Stimulated activated CD4-positive, alpha-beta T cell treated with anti-CD3 and anti-CD28 coated beads, Interleukin-2, amount 100 ng/mL, for 24 hours (primary cell): ENCODE measurements around the gene ASRGL1.

Experiments used
- DNase-seq, 2 donors: peaks; one replicate each; pipeline ENCODE4 v3.0.0-alpha.2; 2020

The ASRGL1 gene

DNA sequence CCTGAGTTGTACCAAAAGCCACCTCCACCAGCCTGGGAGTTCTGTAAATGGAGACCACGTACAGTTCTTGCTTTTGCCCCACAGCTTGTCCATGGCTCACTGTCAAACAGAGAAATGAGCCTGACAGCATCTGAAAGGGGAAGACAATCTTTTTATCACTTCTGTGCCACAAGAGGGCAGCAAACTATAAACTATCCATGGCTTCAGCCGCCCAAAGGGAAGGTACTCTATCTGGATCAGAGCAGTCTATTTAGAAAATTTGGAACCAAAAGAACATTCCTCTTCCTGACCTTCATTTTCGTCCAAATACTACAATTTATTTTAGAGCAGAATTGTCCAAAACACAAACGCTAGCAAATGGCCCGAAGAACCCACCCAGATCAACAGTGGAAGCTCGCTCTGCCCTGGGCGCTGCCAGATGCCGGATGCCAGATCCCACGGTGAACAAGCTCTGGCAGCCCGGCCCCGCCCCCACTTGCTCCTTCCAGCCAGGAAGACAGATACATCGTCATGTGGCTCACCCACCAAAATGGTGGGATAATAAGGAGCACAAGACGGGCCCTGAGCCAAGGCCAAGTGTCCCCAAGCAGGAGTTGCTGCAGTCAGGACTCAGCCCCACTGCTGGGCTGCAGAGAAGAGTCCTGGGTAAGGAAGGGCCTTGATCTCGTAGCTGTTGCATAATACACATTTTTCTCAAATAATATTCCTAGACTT lies 57.7 kb downstream of the ASRGL1 start:
- DNase-seq: peak; percentile 23 to 52

DNA sequence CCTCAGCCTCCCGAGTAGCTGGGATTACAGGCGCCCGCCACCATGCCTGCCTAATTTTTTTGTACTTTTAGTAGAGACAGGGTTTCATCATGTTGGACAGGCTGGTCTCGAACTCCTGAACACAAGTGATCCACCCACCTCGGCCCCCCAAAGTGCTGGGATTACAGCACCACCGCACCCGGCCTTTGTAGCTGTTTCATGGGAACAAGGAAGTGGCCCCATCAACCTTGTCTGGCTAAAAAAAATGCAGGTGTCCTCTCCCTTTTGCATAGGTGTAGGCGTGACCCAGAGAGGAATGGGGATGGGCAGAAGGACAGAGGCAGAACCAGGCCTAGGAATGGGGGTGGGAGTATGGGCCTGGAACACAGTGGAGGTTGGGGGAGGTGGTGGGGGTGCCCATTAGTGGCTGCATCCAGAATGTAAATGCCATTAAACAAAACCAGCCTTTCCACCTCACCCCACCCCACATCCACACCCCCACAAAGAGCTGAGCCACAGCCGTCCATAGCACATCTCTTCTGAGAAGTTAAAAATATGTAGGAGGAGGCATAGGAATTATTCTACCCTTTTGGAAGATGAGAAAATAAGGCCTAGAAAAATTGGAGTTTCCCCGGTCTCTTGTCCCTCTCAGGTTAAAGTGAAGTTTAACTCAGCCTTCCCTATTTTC lies 58.8 kb downstream of the ASRGL1 start:
- DNase-seq: no peak

DNA sequence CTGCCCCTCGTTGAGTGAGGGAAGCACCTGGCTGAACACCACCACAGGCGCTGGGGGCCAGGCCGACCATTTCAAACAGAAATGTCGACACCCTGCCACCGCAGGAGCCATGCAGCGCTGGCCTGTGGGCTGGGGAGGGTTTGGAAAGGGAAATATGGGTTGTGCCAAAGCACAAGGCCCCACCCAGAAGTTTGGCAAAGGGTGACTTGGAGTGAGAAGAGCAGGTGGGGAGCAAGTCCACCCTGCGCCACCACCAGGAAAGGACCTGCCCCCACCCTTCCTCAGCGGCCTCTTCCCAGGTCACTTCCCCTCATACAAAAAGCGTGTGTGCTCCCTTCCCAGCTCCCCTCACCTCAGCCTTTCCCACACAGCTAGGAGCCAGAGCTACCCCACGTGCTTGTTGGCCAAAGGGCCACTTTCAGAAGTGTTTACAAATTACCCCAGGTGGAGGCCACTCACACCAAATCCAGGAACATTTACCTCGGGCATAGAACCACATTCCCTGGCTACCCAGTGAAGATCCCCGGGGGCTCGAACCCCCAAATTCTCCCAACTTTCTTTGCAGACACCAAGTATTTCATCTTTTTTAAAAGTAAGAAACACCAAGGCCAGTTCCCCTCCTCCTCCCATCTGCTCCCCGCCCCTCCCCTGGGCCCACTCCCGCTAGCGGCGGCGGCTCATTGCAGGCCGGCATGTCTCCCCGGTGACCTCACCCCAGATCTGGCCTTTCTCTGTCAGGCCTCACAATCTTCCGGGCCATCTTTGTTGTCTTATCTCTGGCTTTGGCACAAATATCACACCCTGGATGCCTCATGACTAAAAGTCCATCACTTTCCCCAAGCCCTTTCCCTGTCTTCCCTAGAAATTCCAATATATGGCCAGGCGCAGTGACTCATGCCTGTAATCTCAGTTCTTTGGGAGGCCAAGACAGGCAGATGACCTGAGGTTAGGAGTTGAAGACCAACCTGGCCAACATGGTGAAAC lies 61.1 kb downstream of the ASRGL1 start:
- DNase-seq: no peak

- no peak for DNase-seq
Observed at GRCh38 chr11:62399172-62399877, 62.1 kb downstream of the ASRGL1 start.

GRCh38 chr11:62399878-62400266 lies 62.6 kb downstream of the ASRGL1 start:
- DNase-seq: no peak

- DNase-seq: no peak
Observed at GRCh38 chr11:62400281-62400680, 63.0 kb downstream of the ASRGL1 start.

- no peak for DNase-seq
Observed at GRCh38 chr11:62400760-62401159, 63.5 kb downstream of the ASRGL1 start.

GRCh38 chr11:62401356-62401755 lies 64.1 kb downstream of the ASRGL1 start:
- DNase-seq: no peak

- no peak for DNase-seq
Observed at GRCh38 chr11:62401811-62402210, 64.6 kb downstream of the ASRGL1 start.

GRCh38 chr11:62402226-62402959 lies 65.1 kb downstream of the ASRGL1 start:
- peak; percentile 64 to 66 for DNase-seq

- no peak for DNase-seq
Observed at GRCh38 chr11:62402960-62403730, 65.9 kb downstream of the ASRGL1 start.

GRCh38 chr11:62404435-62404834 lies 67.2 kb downstream of the ASRGL1 start:
- DNase-seq: no peak

DNA sequence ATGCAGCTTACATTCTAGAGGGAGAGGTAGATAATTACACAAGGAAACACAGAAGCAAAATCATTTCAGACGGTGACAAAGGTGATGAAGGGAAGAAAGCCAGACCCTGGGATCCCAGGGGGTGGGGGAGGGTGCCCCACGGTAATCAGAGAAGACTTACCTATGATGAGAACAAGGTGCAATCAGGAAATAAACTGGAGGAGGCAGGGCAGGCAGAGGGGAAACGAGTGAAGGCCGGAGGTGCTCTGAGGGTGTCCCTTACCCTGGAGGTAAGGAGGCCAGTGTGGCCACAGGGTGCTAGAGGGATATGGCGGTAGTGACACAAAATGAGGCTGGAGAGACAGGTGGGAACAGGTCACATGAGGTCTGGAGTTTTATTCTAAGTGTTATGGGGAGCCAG lies 67.7 kb downstream of the ASRGL1 start:
- no peak for DNase-seq

GRCh38 chr11:62406034-62406433 lies 68.8 kb downstream of the ASRGL1 start:
- DNase-seq: no peak

GRCh38 chr11:62409831-62410230 lies 72.6 kb downstream of the ASRGL1 start:
- no peak for DNase-seq

DNA sequence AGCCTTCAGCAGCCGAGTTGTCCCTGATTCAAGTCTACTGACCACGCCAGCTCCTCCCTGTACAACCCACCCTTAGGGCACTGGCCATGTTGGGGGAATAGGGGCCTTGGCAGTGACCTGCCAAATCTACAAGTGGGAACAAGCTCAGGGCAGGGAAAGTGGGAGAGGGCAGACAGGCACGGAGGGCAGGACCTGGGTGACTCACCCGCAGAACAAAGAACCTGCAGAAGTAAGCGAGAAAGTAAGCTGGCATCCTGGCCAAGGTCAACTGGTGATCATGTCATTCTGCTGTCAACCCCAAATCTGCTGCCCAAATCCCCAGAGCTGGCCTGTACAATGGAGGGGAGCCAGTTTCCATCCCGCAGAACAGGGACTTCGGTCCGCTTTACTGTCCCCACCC lies 73.7 kb downstream of the ASRGL1 start:
- DNase-seq: no peak

DNA sequence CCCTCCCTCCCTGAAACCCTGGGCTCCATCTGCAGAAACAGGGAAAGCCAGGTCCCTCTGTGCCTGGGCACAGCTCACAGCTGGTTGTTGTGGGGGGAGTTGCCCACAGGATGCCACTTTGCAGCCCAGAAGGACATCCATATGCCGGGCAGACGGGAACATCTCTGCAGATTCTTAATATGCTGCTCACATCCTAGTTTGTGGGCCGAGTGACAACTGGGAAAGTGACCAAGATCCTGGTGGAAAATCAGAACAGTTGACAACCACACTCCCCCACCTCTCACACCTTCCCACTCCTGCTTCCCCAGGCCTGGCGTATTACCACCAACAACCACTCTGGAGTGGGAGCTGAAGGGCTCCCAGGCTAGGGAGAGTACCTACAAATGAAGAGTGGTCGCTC lies 74.3 kb downstream of the ASRGL1 start:
- no peak for DNase-seq

- no peak for DNase-seq
Observed at GRCh38 chr11:62413060-62413696, 75.9 kb downstream of the ASRGL1 start.

DNA sequence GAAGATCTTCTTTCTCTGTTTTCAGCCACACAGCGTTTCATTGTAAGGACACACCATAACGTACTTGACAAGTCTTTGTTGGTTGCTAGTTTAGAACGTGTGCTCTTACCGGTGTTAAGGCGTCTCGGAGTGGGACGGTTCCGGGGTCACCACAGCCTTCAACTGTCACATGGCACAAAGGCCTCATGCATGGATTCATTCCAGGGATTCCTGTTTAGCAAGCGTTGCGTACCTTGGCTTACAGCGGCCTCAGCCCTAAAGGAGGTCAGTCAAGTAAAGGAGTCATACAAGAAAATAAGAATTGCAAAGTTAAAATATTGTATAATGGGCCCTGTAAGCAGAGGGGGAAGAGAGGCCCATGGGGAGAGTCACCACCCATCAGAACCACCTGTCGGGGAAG lies 79.3 kb downstream of the ASRGL1 start:
- DNase-seq: no peak

DNA sequence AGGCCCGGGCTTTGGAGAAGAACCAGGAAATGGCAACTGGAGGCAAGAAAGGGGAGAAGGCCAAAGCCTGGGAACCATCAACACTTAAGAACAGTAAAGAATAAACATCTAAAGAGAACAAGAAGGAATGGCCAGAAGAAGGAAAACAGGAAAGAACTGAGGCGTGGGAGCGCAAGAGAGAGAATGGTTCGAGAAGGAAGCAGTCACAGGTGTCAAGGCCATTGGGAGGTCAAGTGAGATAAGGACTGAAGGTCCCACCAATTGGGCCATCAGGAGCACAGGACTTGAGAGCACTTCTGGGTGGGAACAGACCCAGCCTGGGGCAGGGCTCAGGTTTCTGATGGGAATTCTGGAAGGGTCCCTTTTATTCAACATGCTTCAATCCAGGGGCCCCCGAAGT lies 80.9 kb downstream of the ASRGL1 start:
- no peak for DNase-seq

- no peak for DNase-seq
Observed at GRCh38 chr11:62418733-62419132, 81.5 kb downstream of the ASRGL1 start, which contains the start of gene SCGB1A1. SCGB1A1 (plus strand) TSS chr11:62419033; CDS start chr11:62419096, 63 bp downstream.
